ENCODE results near the gene SLC25A40. TPM values are rescaled to one million over a fixed set of nuclear protein-coding genes. Genes with fewer than 3 reads are reported as not detected.
"Not testable (repeated sequence)": the region's sequence is repeated elsewhere in the genome, so short reads cannot be mapped to it uniquely, and the experiment has no call there.

SLC25A40 gene
- total RNA-seq, 2 donors from 2014 or later: 9.4 to 26.6 TPM

DNA sequence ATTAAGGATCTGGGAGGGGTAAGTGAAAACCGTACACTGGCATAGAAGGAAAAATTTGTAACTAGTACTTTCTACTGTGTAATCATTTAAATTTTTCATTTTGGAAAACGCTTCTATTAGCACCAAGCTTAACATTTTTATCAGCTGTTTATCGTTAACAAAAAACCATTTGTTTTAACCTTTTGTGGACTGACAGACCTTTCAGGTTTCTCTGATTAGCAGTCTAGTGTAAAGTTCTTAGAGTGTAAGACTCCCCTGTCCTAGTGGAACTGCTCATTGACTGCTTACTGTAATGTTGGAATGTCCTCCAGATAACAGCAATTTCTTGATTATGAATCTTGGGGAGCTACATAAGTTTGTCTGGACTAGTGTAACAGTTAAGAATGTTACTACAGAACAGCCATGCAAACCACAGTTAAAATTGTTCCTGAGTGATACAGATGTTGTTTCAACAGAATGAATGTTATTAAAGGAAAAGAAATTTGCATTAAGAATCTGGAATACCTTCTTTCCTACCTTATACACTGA is 2.1 kb upstream of the SLC25A40 start:
- H3K36me3 ChIP-seq: no peaks in the 10 kb centered on the region
- TF ChIP-seq, protein P1, sequence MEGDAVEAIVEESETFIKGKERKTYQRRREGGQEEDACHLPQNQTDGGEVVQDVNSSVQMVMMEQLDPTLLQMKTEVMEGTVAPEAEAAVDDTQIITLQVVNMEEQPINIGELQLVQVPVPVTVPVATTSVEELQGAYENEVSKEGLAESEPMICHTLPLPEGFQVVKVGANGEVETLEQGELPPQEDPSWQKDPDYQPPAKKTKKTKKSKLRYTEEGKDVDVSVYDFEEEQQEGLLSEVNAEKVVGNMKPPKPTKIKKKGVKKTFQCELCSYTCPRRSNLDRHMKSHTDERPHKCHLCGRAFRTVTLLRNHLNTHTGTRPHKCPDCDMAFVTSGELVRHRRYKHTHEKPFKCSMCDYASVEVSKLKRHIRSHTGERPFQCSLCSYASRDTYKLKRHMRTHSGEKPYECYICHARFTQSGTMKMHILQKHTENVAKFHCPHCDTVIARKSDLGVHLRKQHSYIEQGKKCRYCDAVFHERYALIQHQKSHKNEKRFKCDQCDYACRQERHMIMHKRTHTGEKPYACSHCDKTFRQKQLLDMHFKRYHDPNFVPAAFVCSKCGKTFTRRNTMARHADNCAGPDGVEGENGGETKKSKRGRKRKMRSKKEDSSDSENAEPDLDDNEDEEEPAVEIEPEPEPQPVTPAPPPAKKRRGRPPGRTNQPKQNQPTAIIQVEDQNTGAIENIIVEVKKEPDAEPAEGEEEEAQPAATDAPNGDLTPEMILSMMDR (IDR thresholded peaks at IDR 0.05): no peak

DNA sequence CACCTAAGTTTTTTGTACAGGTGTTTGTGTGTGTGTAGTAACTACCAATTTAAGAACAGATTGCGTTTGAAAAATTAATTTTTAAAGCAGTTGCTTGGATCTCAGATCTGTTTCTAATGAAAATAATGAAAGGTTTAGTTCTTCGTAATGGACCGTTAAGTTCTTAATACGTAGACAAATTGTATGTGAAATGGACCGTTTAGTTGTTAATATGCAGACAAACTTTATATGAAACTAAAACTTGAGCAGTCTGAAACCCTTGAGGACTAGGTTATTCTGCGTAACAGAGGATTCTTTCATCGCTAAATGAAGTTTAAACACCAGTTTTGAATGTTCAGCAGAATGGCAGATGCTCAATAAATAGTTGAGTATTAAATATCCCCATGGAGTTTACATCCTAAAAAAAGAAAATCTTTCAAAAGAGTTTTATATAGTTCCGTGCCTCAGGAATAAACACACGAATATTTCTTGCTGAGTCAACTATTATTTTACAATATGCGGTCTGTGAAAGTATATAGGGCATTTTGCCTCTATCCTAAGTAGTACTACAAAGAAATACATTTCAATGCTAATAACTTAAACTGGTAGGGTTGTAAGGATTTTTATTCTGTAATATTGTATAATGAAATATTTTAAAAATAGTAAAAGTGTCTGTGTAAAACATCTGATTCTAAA is 1.3 kb upstream of the SLC25A40 start:
- Histone ChIP-seq H3K27ac (peak overlapping the region; percentile 92 to 97), H3K36me3 (no peaks in the 10 kb centered on the region)

More for the DNA sequence above, 2.1 kb upstream of the SLC25A40 start:
- Histone ChIP-seq H3K27me3 (no peaks in the 10 kb centered on the region), H3K27ac (no peak overlapping the region), H3K9me3 (no peaks in the 10 kb centered on the region), H3K4me3 (no peak overlapping the region), H3K4me1 (peaks cover 0 to 37% of the 10 kb centered on the region in 2 donors)
- no peak for DNase-seq (ENCODE audit: low spot score)

GRCh38 chr7:87876869-87877234 is 692 bp upstream of the SLC25A40 start:
- H3K36me3 ChIP-seq: no peaks in the 10 kb centered on the region
- peak overlapping the region; percentile 63 to 93 for H3K4me3 ChIP-seq
- peaks cover 0 to 4% of the 10 kb centered on the region in 2 donors for H3K9me3 ChIP-seq
- peak; percentile 75 for DNase-seq (ENCODE audit: low spot score)
- peak overlapping the region; percentile 92 to 97 for H3K27ac ChIP-seq
- H3K4me1 ChIP-seq: peaks cover 0 to 37% of the 10 kb centered on the region in 2 donors
- TF ChIP-seq, protein P1 (IDR thresholded peaks at IDR 0.05): no peak
- no peaks in the 10 kb centered on the region for H3K27me3 ChIP-seq

More for the DNA sequence above, 1.3 kb upstream of the SLC25A40 start:
- Histone ChIP-seq H3K4me1 (peaks cover 0 to 37% of the 10 kb centered on the region in 2 donors), H3K4me3 (peak overlapping the region; percentile 63 to 93), H3K27me3 (no peaks in the 10 kb centered on the region), H3K9me3 (no peaks in the 10 kb centered on the region)
- no peak for DNase-seq (ENCODE audit: low spot score)
- TF ChIP-seq, protein P1 (IDR thresholded peaks at IDR 0.05): no peak

GRCh38 chr7:87875151-87876039 is 765 bp downstream of the SLC25A40 start:
- no peak for DNase-seq (ENCODE audit: low spot score)
- Histone ChIP-seq H3K4me1 (peaks cover 0 to 37% of the 10 kb centered on the region in 2 donors), H3K27me3 (no peaks in the 10 kb centered on the region), H3K9me3 (peaks cover 0 to 16% of the 10 kb centered on the region in 2 donors), H3K4me3 (peak overlapping the region; percentile 63 to 93), H3K27ac (peak overlapping the region; percentile 92 to 97), H3K36me3 (no peaks in the 10 kb centered on the region)
- TF ChIP-seq, protein P1 (IDR thresholded peaks at IDR 0.05): peak in 1 of 2 donors; percentile 14

- no peak overlapping the region for H3K4me3 ChIP-seq
- no peaks in the 10 kb centered on the region for H3K36me3 ChIP-seq
- H3K27me3 ChIP-seq: no peaks in the 10 kb centered on the region
- no peak overlapping the region for H3K27ac ChIP-seq
- TF ChIP-seq, protein P1 (IDR thresholded peaks at IDR 0.05): no peak
- DNase-seq (ENCODE audit: low spot score): no peak
- H3K4me1 ChIP-seq: peaks cover 0 to 37% of the 10 kb centered on the region in 2 donors
- peaks cover 0 to 17% of the 10 kb centered on the region in 2 donors for H3K9me3 ChIP-seq
Observed at GRCh38 chr7:87874066-87874465, 2.1 kb downstream of the SLC25A40 start.

- H3K27me3 ChIP-seq; DNase-seq (ENCODE audit: low spot score); H3K27ac ChIP-seq; H3K4me3 ChIP-seq; H3K36me3 ChIP-seq: not testable (repeated sequence)
- Histone ChIP-seq H3K9me3 (peaks cover 0 to 17% of the 10 kb centered on the region in 2 donors), H3K4me1 (peaks cover 0 to 34% of the 10 kb centered on the region in 2 donors)
Observed at GRCh38 chr7:87873328-87873727, 2.8 kb downstream of the SLC25A40 start.
